GM13976 (cell line): ENCODE results near the gene LRRC37A3.
"Not testable (repeated sequence)": the region's sequence is repeated elsewhere in the genome, so short reads cannot be mapped to it uniquely, and the experiment has no call there.

ENCODE experiments used
- DNase-seq: peaks from one replicate; pipeline ENCODE4 v3.0.0; 2012; ENCODE audit warnings: low spot score
- CTCF ChIP-seq: IDR thresholded peaks from 2 replicates; pipeline ENCODE4 v1.5.1; 2012; ENCODE audit warnings: borderline replicate concordance, mild to moderate bottlenecking; ENCODE audit not compliant: insufficient read depth; ENCODE audit errors: extremely low read depth, missing control alignments, control extremely low read depth
- in situ Hi-C: fragments of 300-500 bp; cut with MboI; formaldehyde crosslinking; loops from one replicate; pipeline ENCODE4 v1.12.0; 2022; ENCODE audit warnings: low sequenced_read_pairs, mixed read lengths, inconsistent platforms; ENCODE audit not compliant: unreplicated experiment

Gene LRRC37A3

GRCh38 chr17:64920419-64921172 is 1.3 kb upstream of the LRRC37A3 start:
- DNase-seq: no peak
- TF ChIP-seq CTCF: no peak
- in situ Hi-C loops: no loop called here

- DNase-seq: no peak
- no peak for TF ChIP-seq CTCF
- in situ Hi-C loops: no loop called here
These were observed 744 bp upstream of the LRRC37A3 start for GRCh38 chr17:64920026-64920418.

GRCh38 chr17:64918842-64919288 is 413 bp downstream of the LRRC37A3 start:
- in situ Hi-C loops: not testable (repeated sequence)
- DNase-seq: peak; percentile 44

- in situ Hi-C loops, DNase-seq: not testable (repeated sequence)
These were observed 1.7 kb downstream of the LRRC37A3 start for GRCh38 chr17:64917540-64917939.

GRCh38 chr17:64915244-64915643 is 4.0 kb downstream of the LRRC37A3 start:
- DNase-seq, in situ Hi-C loops: not testable (repeated sequence)

- DNase-seq, in situ Hi-C loops: not testable (repeated sequence)
These were observed 9.1 kb downstream of the LRRC37A3 start for GRCh38 chr17:64910191-64910514.

GRCh38 chr17:64909511-64910190 is 9.6 kb downstream of the LRRC37A3 start:
- DNase-seq, in situ Hi-C loops: not testable (repeated sequence)

GRCh38 chr17:64904069-64904468 is 15.2 kb downstream of the LRRC37A3 start:
- DNase-seq, in situ Hi-C loops: not testable (repeated sequence)

- DNase-seq, in situ Hi-C loops: not testable (repeated sequence)
These were observed 22.1 kb downstream of the LRRC37A3 start for GRCh38 chr17:64897136-64897535.

- in situ Hi-C loops, DNase-seq: not testable (repeated sequence)
These were observed 45.1 kb downstream of the LRRC37A3 start for GRCh38 chr17:64874210-64874609.

- DNase-seq: peak; percentile 63
- in situ Hi-C loops: not testable (repeated sequence)
- peak; percentile 57 for TF ChIP-seq CTCF
These were observed 71.5 kb downstream of the LRRC37A3 start for GRCh38 chr17:64847504-64848466.

GRCh38 chr17:64846892-64847291 is 72.4 kb downstream of the LRRC37A3 start:
- DNase-seq, in situ Hi-C loops: not testable (repeated sequence)

- DNase-seq, in situ Hi-C loops: not testable (repeated sequence)
These were observed 75.4 kb downstream of the LRRC37A3 start for GRCh38 chr17:64843918-64844317.

- in situ Hi-C loops, DNase-seq: not testable (repeated sequence)
These were observed 76.4 kb downstream of the LRRC37A3 start for GRCh38 chr17:64842900-64843299.
